Keratinocyte (primary cell): ENCODE data around the gene MTA3. TPM values are rescaled to one million over a fixed set of nuclear protein-coding genes. Genes with fewer than 3 reads are reported as not detected.

Experiments used
- DNase-seq: peaks from one replicate; pipeline ENCODE4 v3.0.0-alpha.2; 2011; ENCODE audit warnings: low read depth, missing footprints, low spot score
- FAIRE-seq: peaks from 2 replicates; lab custom pipeline; 2011; peaks lifted over from hg19 to GRCh38; lab: Jason Lieb, UNC
- H2AFZ ChIP-seq: 2 replicates; pipeline ENCODE4 v1.6.0; 2012; ENCODE audit warnings: low read length, control low read depth, inconsistent platforms; ENCODE audit not compliant: control insufficient read depth
- H3K27ac ChIP-seq: 2 replicates; pipeline ENCODE4 v1.5.1; 2011; ENCODE audit warnings: low read length; ENCODE audit not compliant: control insufficient read depth, insufficient read depth
- H3K27me3 ChIP-seq: 3 replicates; pipeline ENCODE4 v1.6.0; 2011; ENCODE audit warnings: low read length; ENCODE audit not compliant: control insufficient read depth, insufficient read depth; ENCODE audit errors: extremely low read depth
- H3K36me3 ChIP-seq, 2 experiments: 2 replicates in 1 of 2; 3 replicates in 1 of 2; pipeline ENCODE4 v1.5.1; 2011; ENCODE audit warnings: low read length in 2 of 2, mild to moderate bottlenecking in 1 of 2; ENCODE audit not compliant: control insufficient read depth in 2 of 2, insufficient read depth in 2 of 2; ENCODE audit errors: extremely low read depth in 1 of 2
- H3K4me1 ChIP-seq: 3 replicates; pipeline ENCODE4 v1.5.1; 2011; ENCODE audit warnings: low read length; ENCODE audit not compliant: control insufficient read depth, insufficient read depth; ENCODE audit errors: extremely low read depth
- H3K4me2 ChIP-seq: 3 replicates; pipeline ENCODE4 v1.6.0; 2011; ENCODE audit warnings: low read depth, low read length; ENCODE audit not compliant: control insufficient read depth, insufficient read depth; ENCODE audit errors: extremely low read depth
- H3K4me3 ChIP-seq, 3 experiments: fragments of 200-600 bp in 1 of 3; sonication (generic) in 1 of 3; 2 replicates in 2 of 3; 3 replicates in 1 of 3; pipeline ENCODE4 v1.5.1; 2011 to 2016; ENCODE audit warnings: low read length in 3 of 3, mild to moderate bottlenecking in 3 of 3, control low read depth in 2 of 3, inconsistent platforms in 1 of 3, low read depth in 1 of 3, mixed read lengths in 1 of 3, mixed run types in 1 of 3, moderate library complexity in 1 of 3; ENCODE audit not compliant: control insufficient read depth in 2 of 3, insufficient read depth in 2 of 3; ENCODE audit errors: extremely low read depth in 1 of 3
- H3K79me2 ChIP-seq: 2 replicates; pipeline ENCODE4 v1.6.0; 2012; ENCODE audit warnings: low read length; ENCODE audit not compliant: control insufficient read depth, insufficient read depth
- H3K9ac ChIP-seq: 3 replicates; pipeline ENCODE4 v1.6.0; 2011; ENCODE audit warnings: low read length; ENCODE audit not compliant: control insufficient read depth, insufficient read depth; ENCODE audit errors: extremely low read depth
- H3K9me1 ChIP-seq: 3 replicates; pipeline ENCODE4 v1.6.0; 2011; ENCODE audit warnings: low read length; ENCODE audit not compliant: control insufficient read depth, insufficient read depth; ENCODE audit errors: extremely low read depth
- H3K9me3 ChIP-seq: 2 replicates; pipeline ENCODE4 v1.5.1; 2012; ENCODE audit warnings: low read depth, low read length; ENCODE audit not compliant: control insufficient read depth
- H4K20me1 ChIP-seq: 3 replicates; pipeline ENCODE4 v1.6.0; 2011; ENCODE audit warnings: low read length; ENCODE audit not compliant: control insufficient read depth, insufficient read depth; ENCODE audit errors: extremely low read depth
- EZH2 ChIP-seq: IDR thresholded peaks from one replicate; pipeline ENCODE4 v1.6.1; 2012; ENCODE audit warnings: inconsistent platforms, mild to moderate bottlenecking, low read length, moderate library complexity
- dilution Hi-C: fragments of 300-500 bp; cut with MboI; formaldehyde crosslinking; loops from one replicate; pipeline ENCODE4 v1.7.0; 2020; ENCODE audit warnings: low sequenced_read_pairs; ENCODE audit not compliant: extremely low pct_ligation_motif_present
- polyA plus RNA-seq, 5 experiments: library from polyadenylated mRNA; depleted of rRNA in 3 of 5; stranded (reverse) in 3 of 5; stranded (forward) in 1 of 5; unstranded in 1 of 5; fragments of >200 nt; gene quantifications; 1 replicate in 1 of 5; 2 replicates in 3 of 5; 3 replicates in 1 of 5; pipeline versions ENCODE4 v1.2.1 to v1.2.3, GENCODE V29; 2011 to 2012; ENCODE audit warnings: missing spikeins in 2 of 5, low read depth in 1 of 5, low replicate concordance in 1 of 5
- TF ChIP-seq, protein P1 (sequence below), 3 experiments: IDR thresholded peaks in 1 of 3; conservative IDR thresholded peaks in 1 of 3; optimal IDR thresholded peaks in 1 of 3; 2 replicates in 2 of 3; 3 replicates in 1 of 3; pipeline versions ENCODE3 to v1.5.1; 2011; ENCODE audit warnings: low read length in 3 of 3, mild to moderate bottlenecking in 3 of 3, moderate library complexity in 2 of 3, control low read depth in 1 of 3, inconsistent platforms in 1 of 3; ENCODE audit not compliant: insufficient read depth in 2 of 3; ENCODE audit errors: extremely low read depth in 1 of 3

MTA3 gene
- polyA plus RNA-seq, 1 donor (not counting 4 experiments of a cell fraction or from before 2014, with no cell fraction given): 34.3 TPM

DNA sequence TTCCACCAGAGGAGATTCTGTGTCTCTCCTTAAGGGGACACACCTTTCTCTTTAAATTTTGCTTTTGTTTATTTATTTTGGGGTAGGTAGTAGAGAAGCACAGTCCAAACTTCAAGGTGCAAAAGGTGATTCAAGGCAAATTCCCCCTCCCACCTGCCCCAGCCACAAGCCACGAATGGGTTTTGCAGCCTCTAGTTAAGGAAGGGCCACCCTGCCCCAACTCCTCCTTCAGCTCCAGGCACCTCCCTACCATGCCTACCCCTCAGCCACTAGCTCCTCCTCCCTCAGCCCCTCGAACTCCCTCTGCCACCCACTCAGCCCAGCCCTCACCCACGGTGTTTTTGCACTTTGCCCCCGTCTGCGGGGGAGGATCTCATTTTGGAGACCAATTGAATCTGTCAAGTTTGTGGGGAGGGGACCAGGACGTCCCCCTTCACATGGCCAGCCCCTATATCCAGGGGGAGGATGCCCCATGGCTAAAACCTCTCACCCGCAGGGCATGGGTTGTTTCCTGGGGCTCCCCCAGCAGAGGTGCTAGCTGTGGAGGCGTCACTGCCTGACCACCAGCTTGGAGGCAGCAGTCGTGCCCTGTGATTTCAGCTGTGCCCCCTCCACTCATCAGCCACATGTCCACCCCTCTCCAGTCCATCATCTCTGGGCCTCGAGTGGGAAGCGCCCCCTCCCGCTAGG lies 219.5 kb downstream of the MTA3 start:
- no peak for TF ChIP-seq EZH2
- TF ChIP-seq, protein P1, sequence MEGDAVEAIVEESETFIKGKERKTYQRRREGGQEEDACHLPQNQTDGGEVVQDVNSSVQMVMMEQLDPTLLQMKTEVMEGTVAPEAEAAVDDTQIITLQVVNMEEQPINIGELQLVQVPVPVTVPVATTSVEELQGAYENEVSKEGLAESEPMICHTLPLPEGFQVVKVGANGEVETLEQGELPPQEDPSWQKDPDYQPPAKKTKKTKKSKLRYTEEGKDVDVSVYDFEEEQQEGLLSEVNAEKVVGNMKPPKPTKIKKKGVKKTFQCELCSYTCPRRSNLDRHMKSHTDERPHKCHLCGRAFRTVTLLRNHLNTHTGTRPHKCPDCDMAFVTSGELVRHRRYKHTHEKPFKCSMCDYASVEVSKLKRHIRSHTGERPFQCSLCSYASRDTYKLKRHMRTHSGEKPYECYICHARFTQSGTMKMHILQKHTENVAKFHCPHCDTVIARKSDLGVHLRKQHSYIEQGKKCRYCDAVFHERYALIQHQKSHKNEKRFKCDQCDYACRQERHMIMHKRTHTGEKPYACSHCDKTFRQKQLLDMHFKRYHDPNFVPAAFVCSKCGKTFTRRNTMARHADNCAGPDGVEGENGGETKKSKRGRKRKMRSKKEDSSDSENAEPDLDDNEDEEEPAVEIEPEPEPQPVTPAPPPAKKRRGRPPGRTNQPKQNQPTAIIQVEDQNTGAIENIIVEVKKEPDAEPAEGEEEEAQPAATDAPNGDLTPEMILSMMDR (optimal IDR thresholded peaks at IDR 0.05 in 1 of 3, IDR thresholded peaks at IDR 0.05 in 1 of 3, conservative IDR thresholded peaks at IDR 0.05 in 1 of 3; ENCODE audit: extremely low read depth in 1 of 3, insufficient read depth in 2 of 3, low read length in 3 of 3): no peak
- Histone ChIP-seq H3K4me1 (no peaks in the 10 kb centered on the region), H3K27me3 (peaks cover 9% of the 10 kb centered on the region), H3K9me1 (no peaks in the 10 kb centered on the region), H3K79me2 (no peaks in the 10 kb centered on the region), H3K9ac (no peak overlapping the region), H3K27ac (no peak overlapping the region), H3K4me2 (no peak overlapping the region), H3K9me3 (no peaks in the 10 kb centered on the region), H3K4me3 (no peak overlapping the region), H3K36me3 (no peaks in the 10 kb centered on the region), H2AFZ (no peak overlapping the region), H4K20me1 (no peaks in the 10 kb centered on the region)
- FAIRE-seq (no peak), DNase-seq (no peak)
- dilution Hi-C loops: no loop called here

DNA sequence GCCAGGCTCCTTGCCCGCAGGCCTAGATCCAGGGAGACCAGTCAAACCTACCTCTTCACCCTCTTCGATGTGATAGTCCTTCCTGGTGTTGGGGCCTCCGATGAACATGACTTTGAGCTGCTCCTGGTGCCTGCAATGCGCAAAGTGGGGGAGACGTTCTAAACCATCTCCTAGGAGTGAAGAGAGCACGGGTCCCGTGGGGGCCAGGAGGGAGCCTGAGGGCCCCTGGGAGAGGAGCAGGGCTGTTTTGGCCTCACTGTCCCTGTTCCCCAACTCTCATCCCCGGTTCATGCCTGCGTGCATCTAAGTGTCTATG lies 220.0 kb downstream of the MTA3 start:
- no peaks in the 10 kb centered on the region for H3K79me2 ChIP-seq
- H3K27ac ChIP-seq: no peak overlapping the region
- H3K4me1 ChIP-seq: no peaks in the 10 kb centered on the region
- no peaks in the 10 kb centered on the region for H4K20me1 ChIP-seq
- no peak for FAIRE-seq
- TF ChIP-seq, protein P1 (optimal IDR thresholded peaks at IDR 0.05 in 1 of 3, IDR thresholded peaks at IDR 0.05 in 1 of 3, conservative IDR thresholded peaks at IDR 0.05 in 1 of 3; ENCODE audit: extremely low read depth in 1 of 3, insufficient read depth in 2 of 3, low read length in 3 of 3): no peak
- TF ChIP-seq EZH2: no peak
- dilution Hi-C loops: no loop called here
- H3K36me3 ChIP-seq: no peaks in the 10 kb centered on the region
- H3K9ac ChIP-seq: no peak overlapping the region
- H3K4me3 ChIP-seq: no peak overlapping the region
- DNase-seq: no peak
- H3K4me2 ChIP-seq: no peak overlapping the region
- H3K9me3 ChIP-seq: no peaks in the 10 kb centered on the region
- no peak overlapping the region for H2AFZ ChIP-seq
- H3K9me1 ChIP-seq: no peaks in the 10 kb centered on the region
- H3K27me3 ChIP-seq: peaks cover 13% of the 10 kb centered on the region
